Thyroid gland (tissue), 4 donors: ENCODE measurements around the gene RNF167.

Experiments
- CTCF ChIP-seq, 6 experiments: fragments of 200-600 bp in 3 of 6; fragments of 450-650 bp in 3 of 6; sonication (generic) in 3 of 6; IDR thresholded peaks; one replicate each; pipeline ENCODE4 v1.5.1; 2016 to 2019; ENCODE audit warnings: antibody characterized with exemption in 6 of 6, mild to moderate bottlenecking in 2 of 6, inconsistent platforms in 1 of 6, moderate library complexity in 1 of 6
- POLR2A ChIP-seq, 2 donors: fragments of 450-650 bp; IDR thresholded peaks; one replicate each; pipeline ENCODE4 v1.6.1; 2017; ENCODE audit warnings: antibody characterized with exemption in 2 of 2, mild to moderate bottlenecking in 2 of 2, moderate library complexity in 1 of 2

DNA sequence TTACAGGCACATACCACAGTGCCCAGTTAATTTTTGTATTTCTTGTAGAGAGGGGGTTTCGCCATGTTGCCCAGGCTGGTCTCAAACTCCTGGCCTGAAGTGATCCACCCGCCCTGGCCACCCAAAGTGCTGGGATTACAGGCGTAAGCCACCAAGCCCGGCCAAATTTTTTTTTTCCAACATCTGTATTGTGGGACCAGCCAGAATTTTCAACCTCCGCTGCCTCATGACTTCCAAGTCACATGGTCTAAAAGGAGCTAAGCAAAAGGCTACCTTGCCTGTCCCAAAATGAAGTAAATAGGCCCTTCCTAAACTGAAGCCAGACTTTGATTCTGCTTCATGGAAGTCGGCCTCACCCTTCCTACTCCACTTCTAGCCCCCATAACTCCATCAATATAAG is 31.8 kb downstream of the RNF167 start:
- TF ChIP-seq POLR2A (IDR thresholded peaks at IDR 0.05): no peak
- TF ChIP-seq CTCF (IDR thresholded peaks at IDR 0.05): no peak
